ENCODE results near the gene PLXNB2. TPM values are rescaled to one million over a fixed set of nuclear protein-coding genes. Genes with fewer than 3 reads are reported as not detected.

Gene PLXNB2
- polyA plus RNA-seq, 1 donor from 2014 or later: 38.6 TPM

DNA sequence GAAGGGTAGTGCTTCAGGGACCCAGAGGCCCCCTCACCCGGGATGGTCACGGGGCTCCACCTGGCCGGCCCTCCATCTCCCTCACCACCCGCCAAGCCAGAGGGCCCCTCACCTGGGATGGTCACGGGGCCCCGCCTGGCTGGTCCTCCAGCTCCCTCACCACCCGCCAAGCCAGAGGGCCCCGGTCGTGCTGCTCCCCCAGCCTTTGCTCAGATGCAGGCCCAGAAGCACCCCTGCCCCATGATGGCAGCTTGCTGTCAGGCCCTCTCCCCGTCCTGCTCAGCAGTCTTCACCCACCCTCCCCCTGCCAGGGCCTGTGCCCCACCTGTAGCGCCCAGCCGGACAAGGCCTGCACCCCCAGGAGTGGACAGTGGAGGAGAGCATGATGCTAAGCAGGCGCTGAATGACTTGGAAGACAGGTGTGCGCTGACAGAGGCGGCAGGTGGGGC lies 12.1 kb upstream of the PLXNB2 start:
- Histone ChIP-seq H4K20me1 (ENCODE audit: insufficient read depth) (no peaks in the 10 kb centered on the region), H2AFZ (ENCODE audit: low read depth, low read length) (no peak overlapping the region), H3K4me3 (ENCODE audit: low read length) (no peak overlapping the region), H3K4me2 (ENCODE audit: low read length) (no peak overlapping the region), H3K9me3 (ENCODE audit: low read length) (no peaks in the 10 kb centered on the region), H3K27ac (ENCODE audit: low read length) (no peak overlapping the region), H3K36me3 (ENCODE audit: insufficient read depth, low read length) (no peaks in the 10 kb centered on the region), H3K9me2 (ENCODE audit: insufficient read depth, low read length) (no peaks in the 10 kb centered on the region), H3K27me3 (ENCODE audit: insufficient read depth, low read depth, low read length) (no peaks in the 10 kb centered on the region), H3K9ac (ENCODE audit: low read length) (no peak overlapping the region), H3F3A (ENCODE audit: insufficient read depth, low read length, poor library complexity, severe bottlenecking) (no peaks in the 10 kb centered on the region), H3K79me2 (replicated peaks; ENCODE audit: insufficient read depth, low read length) (no peaks in the 10 kb centered on the region)
- TF ChIP-seq EZH2 (IDR thresholded peaks at IDR 0.05; ENCODE audit: borderline replicate concordance, insufficient read depth, low read length, poor library complexity, severe bottlenecking): no peak

DNA sequence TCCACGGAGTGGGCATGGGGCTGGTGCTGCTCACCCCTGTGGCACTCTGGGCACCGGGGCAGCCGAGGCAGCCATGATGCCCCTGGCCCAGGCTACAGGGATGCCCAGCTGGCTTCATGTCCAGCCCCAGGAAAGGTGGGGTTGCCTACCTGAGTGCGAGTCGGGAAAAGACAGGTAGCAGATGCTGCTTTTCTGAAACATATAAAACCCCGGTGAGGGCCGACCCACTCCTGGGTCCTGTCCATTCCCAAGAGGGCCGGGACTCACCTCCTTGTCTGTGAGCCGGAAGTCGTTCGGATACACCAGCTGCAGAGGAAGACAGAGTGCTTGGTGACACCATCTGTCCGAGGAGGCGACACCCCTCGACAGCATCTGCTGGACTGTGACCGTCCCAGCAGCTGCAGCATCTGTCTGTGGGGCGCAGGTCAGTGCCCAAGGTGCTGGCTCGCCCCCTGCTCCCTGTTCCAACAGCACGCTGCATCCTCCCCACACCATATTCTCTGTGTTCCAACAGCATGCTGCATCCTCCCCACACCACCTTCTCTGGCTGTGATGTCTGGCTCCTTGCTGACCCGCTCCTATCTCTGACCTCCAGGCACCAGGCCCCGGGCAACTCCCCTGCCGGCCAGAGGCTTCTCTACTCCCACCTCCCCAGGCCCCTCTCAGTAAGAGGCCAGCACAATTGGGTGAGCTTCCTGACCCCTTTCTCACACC lies 11.4 kb upstream of the PLXNB2 start:
- H3F3A ChIP-seq (ENCODE audit: insufficient read depth, low read length, poor library complexity, severe bottlenecking): no peaks in the 10 kb centered on the region
- H3K9me3 ChIP-seq (ENCODE audit: low read length): no peaks in the 10 kb centered on the region
- no peak overlapping the region for H3K4me2 ChIP-seq (ENCODE audit: low read length)
- H3K27ac ChIP-seq (ENCODE audit: low read length): no peak overlapping the region
- no peak for TF ChIP-seq MXI1 (conservative IDR thresholded peaks at IDR 0.05; ENCODE audit: poor library complexity, severe bottlenecking)
- no peak for TF ChIP-seq TAF1 (IDR thresholded peaks at IDR 0.05; ENCODE audit: low read depth)
- TF ChIP-seq, protein P1, sequence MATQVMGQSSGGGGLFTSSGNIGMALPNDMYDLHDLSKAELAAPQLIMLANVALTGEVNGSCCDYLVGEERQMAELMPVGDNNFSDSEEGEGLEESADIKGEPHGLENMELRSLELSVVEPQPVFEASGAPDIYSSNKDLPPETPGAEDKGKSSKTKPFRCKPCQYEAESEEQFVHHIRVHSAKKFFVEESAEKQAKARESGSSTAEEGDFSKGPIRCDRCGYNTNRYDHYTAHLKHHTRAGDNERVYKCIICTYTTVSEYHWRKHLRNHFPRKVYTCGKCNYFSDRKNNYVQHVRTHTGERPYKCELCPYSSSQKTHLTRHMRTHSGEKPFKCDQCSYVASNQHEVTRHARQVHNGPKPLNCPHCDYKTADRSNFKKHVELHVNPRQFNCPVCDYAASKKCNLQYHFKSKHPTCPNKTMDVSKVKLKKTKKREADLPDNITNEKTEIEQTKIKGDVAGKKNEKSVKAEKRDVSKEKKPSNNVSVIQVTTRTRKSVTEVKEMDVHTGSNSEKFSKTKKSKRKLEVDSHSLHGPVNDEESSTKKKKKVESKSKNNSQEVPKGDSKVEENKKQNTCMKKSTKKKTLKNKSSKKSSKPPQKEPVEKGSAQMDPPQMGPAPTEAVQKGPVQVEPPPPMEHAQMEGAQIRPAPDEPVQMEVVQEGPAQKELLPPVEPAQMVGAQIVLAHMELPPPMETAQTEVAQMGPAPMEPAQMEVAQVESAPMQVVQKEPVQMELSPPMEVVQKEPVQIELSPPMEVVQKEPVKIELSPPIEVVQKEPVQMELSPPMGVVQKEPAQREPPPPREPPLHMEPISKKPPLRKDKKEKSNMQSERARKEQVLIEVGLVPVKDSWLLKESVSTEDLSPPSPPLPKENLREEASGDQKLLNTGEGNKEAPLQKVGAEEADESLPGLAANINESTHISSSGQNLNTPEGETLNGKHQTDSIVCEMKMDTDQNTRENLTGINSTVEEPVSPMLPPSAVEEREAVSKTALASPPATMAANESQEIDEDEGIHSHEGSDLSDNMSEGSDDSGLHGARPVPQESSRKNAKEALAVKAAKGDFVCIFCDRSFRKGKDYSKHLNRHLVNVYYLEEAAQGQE (IDR thresholded peaks at IDR 0.05; ENCODE audit: borderline replicate concordance): no peak
- TF ChIP-seq POLR2AphosphoS5 (IDR thresholded peaks at IDR 0.05): no peak
- no peak for TF ChIP-seq EP300 (conservative IDR thresholded peaks at IDR 0.05; ENCODE audit: poor library complexity, severe bottlenecking)
- TF ChIP-seq EZH2 (IDR thresholded peaks at IDR 0.05; ENCODE audit: borderline replicate concordance, insufficient read depth, low read length, poor library complexity, severe bottlenecking): no peak
- no peak for TF ChIP-seq SMC3 (conservative IDR thresholded peaks at IDR 0.05; ENCODE audit: poor library complexity)
- no peak for TF ChIP-seq RAD21 (conservative IDR thresholded peaks at IDR 0.05)
- TF ChIP-seq, protein P2, sequence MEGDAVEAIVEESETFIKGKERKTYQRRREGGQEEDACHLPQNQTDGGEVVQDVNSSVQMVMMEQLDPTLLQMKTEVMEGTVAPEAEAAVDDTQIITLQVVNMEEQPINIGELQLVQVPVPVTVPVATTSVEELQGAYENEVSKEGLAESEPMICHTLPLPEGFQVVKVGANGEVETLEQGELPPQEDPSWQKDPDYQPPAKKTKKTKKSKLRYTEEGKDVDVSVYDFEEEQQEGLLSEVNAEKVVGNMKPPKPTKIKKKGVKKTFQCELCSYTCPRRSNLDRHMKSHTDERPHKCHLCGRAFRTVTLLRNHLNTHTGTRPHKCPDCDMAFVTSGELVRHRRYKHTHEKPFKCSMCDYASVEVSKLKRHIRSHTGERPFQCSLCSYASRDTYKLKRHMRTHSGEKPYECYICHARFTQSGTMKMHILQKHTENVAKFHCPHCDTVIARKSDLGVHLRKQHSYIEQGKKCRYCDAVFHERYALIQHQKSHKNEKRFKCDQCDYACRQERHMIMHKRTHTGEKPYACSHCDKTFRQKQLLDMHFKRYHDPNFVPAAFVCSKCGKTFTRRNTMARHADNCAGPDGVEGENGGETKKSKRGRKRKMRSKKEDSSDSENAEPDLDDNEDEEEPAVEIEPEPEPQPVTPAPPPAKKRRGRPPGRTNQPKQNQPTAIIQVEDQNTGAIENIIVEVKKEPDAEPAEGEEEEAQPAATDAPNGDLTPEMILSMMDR (IDR thresholded peaks at IDR 0.05; ENCODE audit: poor library complexity, severe bottlenecking): no peak
- H3K27me3 ChIP-seq (ENCODE audit: insufficient read depth, low read depth, low read length): no peaks in the 10 kb centered on the region
- H2AFZ ChIP-seq (ENCODE audit: low read depth, low read length): no peak overlapping the region
- no peaks in the 10 kb centered on the region for H3K9me2 ChIP-seq (ENCODE audit: insufficient read depth, low read length)
- H3K79me2 ChIP-seq (replicated peaks; ENCODE audit: insufficient read depth, low read length): no peaks in the 10 kb centered on the region
- H3K4me3 ChIP-seq (ENCODE audit: low read length): no peak overlapping the region
- H3K36me3 ChIP-seq (ENCODE audit: insufficient read depth, low read length): no peaks in the 10 kb centered on the region
- H3K9ac ChIP-seq (ENCODE audit: low read length): no peak overlapping the region
- no peaks in the 10 kb centered on the region for H4K20me1 ChIP-seq (ENCODE audit: insufficient read depth)

Measured in neural cell (in vitro differentiated cells).